Measurements from ENCODE around the gene ZFP36L2.
A peak's percentile ranks its signal among the peaks of the same experiment; 100 is the strongest.

The ZFP36L2 gene

GRCh38 chr2:43184339-43184895 lies 42.0 kb downstream of the ZFP36L2 start:
- no peak for DNase-seq

GRCh38 chr2:43183743-43184142 lies 42.7 kb downstream of the ZFP36L2 start:
- DNase-seq = no peak

GRCh38 chr2:43180897-43181296 lies 45.5 kb downstream of the ZFP36L2 start:
- no peak for DNase-seq

GRCh38 chr2:43179942-43180341 lies 46.5 kb downstream of the ZFP36L2 start:
- DNase-seq = no peak

- DNase-seq = peak; percentile 69
Measured at GRCh38 chr2:43178602-43179542, 47.5 kb downstream of the ZFP36L2 start.

- DNase-seq = no peak
Measured at GRCh38 chr2:43178055-43178598, 48.3 kb downstream of the ZFP36L2 start.

GRCh38 chr2:43176449-43176848 lies 50.0 kb downstream of the ZFP36L2 start:
- no peak for DNase-seq

GRCh38 chr2:43175876-43176275 lies 50.5 kb downstream of the ZFP36L2 start:
- DNase-seq = no peak

- no peak for DNase-seq
Measured at GRCh38 chr2:43175020-43175441, 51.4 kb downstream of the ZFP36L2 start.

GRCh38 chr2:43174368-43174916 lies 52.0 kb downstream of the ZFP36L2 start:
- no peak for DNase-seq

Measured in right forelimb (tissue), 1 donor.